NOMO-1 (cell line): ENCODE measurements around the gene ABL1.

Experiments
- DNase-seq, 2 experiments: peaks; one replicate each; lab custom pipeline; 2025; ENCODE audit not compliant: unreplicated experiment in 2 of 2; lab: John Stamatoyannopoulos, UW

Gene ABL1

DNA sequence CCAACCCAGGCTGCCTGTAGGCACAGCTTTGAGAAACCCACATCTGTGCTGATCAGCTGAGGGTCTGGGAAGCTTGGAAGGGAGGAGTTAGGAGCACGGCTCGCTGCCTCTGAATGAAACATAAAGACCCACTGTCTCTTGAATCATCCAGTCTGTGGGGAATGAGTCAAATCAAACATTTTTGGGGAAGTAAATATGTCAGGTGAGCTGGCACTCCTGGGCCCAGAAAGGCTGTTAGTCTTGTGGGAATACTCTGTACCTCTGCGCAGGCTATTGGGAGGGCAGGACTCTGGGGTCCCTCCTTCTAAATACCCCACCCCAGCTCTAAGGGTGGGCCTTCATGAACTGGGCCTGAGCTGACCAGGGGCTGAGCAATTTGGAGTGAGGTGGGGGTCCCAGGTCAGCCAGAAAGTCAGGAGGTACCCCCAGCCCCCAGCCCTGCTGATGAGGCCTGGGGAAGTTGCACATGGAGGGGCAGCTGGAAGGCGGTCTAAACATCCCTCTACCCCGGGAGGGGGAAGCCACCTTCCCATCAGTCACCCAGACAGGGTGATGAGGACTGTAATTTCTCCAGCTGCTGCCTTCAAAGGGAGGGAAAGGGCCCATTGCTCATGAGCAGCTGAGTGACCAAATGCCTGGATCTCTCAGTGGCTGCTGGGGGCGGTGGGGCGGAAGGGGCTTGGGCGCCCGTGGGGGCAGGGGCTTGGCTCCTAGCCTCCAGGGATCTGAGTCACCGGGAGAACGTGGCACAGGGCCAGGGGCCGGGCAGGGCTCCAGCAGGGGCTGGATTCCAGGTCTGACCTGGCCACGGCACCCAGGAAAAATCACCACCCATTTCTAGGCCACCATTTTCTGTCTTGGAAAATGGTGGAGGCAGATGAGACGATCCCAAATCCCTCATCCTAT is 93.2 kb downstream of the ABL1 start:
- no peak for DNase-seq

DNA sequence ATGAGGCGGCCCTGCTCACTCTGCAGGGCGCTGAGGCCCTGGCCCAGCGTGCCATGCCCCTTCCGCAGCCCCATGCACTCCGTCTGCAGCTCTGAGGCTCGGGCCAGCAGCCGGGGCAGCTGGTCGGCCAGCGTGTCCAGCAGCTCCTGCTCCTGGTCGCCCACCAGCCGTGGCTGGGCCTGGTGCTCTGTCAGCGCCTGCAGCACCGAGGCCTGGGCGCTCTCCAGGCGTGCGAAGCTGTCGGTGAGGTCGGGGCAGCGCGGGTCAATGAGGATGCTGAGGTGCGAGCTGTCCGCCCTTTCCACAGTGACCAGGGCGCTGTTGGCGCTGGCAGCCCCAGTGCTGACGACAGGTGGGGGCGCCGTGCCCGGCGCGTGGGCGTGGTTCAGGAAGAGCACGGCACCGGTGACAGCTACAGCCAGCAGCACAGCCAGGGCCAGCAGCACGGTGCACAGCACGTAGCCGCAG is 94.6 kb downstream of the ABL1 start:
- DNase-seq = no peak

DNA sequence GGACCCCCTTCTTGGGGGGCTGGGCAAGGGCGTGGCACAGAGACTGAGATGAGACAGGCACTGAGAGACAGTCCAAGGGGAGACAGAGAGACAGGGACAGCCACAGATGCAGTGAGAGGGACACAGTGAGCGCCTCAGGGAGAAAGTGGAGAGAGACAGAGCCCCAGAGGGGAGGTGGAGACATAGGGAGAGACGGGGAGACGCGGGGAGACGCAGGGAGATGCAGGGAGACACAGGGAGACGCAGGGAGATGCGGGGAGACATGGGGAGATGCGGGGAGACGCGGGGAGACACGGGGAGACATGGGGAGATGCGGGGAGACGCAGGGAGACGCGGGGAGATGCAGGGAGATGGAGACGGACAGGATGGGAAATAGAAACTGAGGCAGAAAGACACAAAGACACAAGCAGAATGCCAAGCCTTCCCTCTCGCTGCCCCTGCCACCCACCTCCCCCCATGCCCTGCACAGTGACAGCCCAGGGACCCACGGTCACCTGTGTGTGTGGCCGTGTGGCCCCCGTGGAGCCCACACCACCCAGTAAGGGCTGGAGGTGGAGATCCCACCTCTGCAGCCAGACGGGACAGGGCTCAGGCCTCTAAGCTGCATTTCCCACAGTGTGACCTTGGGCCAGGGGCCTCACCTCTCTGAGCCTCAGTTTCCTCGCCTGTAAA is 95.2 kb downstream of the ABL1 start:
- DNase-seq = no peak

DNA sequence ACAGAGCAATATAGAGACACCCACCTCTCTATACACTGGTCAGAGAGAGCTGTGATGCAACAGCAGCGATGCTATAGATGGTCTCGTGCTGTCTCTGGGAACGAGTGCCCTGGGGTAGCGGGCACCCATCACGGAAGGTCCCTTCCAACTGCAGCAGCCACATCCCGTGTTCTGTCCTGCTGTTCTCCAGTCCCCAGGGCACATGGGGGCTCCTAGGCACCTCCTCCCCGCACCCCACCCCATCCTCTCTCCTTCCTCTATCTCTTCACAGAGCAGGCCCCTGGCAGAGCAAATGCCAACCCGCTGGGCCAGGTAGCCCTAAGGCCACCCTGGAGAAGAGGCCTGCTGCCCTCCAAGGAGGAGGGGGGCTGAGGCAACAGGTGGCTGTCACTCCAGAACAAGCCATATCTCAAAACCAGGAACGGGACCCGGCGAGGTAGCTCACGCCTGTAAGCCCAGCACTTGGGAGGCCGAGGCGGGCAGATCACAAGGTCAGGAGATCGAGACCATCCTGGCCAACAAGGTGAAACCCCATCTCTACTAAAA is 95.8 kb downstream of the ABL1 start:
- no peak for DNase-seq

DNA sequence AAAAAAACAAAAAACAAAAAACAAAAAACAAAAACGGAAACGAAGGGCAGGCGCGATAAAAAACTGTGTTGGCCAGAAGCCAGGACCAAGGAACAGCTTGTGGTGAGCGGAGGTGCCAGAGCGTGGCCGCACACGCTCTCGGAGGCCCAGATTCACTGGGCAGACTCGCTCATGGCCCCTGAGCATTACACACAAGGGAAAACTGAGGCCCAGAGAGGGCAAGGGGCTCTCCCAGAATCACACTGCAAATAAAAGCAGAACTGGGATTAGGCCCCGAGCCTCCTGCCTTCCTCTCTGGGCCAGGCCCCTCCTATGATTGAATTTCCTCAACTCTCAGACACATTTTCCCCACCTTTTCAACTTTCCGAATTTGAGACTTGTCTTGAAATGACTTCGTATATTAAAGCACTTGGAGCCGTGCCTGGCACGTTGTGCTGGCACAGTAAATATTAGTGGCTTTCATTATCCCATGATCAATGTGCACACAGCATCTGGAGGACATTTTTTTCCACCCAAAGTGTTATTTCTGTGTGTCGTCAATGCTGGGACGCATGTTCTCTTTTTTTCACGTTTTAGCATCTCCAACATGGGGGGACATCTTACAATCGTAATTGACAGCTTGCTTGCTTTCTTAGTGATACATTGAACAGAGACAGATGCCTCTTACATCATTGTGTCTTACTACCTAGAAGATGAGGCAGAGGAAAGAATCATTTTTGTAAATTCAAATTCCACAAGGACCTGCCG is 96.6 kb downstream of the ABL1 start:
- DNase-seq = no peak

DNA sequence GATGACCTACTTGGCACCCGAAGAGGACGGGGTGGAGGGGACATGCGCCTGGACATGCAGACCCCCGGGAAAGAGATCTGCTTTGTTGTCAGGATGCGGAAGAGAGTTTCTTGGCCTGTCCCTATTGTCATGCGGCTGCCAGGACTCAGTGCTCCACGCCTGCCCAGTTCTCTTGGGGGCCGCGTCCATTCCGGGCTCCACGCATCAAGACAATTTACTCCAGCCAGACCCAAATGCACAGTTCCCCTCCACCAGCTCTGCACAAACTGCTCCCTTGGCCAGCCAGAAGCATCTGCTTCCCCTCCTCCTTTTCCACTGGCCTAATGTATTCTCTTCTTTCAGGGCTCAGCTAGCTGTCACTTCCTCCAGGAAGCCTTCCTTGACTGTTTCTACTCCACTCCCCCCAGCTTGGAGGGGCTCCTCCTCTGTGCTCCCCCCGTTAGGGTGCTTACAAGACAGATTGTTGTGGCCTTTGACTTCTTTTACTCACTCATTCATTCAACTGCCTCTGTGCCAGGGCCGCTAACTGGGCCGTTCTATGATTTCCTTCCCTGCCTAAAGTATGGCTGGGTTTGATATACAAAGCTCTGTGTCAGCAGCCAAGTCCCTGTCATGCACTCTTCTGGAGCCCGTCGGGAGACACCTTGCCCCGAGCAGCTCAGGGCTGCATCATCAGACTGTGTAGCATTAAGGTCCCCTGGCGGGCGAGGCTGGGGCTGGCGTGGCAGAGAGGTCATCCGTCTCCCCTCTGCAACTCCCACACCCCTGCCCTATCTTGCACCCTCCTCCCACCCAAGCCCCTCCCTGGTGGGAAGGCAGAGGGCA is 97.4 kb downstream of the ABL1 start:
- DNase-seq = no peak

DNA sequence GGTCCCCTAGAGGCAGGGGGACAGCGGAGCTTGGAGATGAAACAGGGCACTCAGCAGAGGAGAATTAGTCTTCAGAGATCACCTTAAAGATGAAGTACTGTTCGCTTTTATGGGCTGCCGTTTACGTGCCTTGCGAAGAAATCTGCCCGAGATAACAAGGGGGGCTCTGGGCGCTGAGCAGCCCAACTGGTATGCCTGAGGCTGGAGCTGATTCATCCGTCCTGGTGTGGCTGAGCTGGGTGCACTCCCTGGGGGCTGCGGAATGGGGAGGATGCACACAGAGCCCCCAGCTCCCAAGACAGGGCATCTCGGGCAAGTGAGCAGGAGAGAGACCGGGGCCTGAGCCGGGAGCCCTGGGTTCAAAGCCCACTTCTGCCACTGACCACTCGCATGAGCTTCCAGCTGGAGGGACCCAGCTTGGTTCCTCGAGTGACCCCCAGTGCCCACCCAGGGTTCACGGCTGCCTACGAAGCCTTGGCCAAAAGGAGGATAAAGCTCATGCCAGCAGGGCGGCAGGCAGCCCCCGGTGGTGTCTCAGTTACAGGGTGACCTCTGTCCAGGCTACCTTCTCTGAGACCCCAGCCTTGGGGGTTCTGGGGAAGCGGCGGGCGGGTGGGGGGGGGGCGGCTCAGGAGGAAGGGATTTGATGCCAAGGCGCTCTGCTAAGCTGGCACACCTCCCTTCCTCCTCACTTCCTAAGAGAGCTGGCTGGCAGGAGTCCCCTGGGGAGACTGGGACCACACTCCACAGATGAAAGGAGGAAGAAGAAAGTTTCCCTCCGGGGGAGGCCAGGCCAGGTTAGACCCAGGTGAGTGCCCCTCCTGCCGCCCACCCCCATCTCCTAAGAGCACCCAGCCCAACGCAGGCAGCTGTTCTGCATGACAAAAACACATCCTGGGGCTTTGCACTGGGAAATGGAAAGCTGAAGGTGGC is 98.3 kb downstream of the ABL1 start:
- no peak for DNase-seq

DNA sequence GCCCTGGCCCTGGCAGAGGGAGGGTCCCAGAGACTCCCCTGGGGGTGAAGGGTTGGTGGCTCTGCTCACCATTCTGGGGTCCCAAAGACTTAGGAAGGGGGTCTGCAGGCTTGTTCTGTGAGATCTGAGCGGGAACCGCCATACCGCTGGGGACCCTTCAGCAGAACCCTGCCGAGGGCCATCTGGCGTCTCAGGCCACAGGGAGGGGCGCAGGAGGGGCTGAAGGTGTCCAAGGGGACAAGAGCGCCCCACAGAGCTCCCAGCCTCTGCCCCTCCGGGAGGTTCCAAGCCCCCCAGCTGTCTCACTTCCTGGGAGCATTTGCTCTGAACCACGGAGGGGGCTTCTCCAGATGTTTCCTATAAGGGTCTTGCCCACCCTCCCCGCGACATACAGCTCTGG is 99.2 kb downstream of the ABL1 start:
- DNase-seq = no peak

DNA sequence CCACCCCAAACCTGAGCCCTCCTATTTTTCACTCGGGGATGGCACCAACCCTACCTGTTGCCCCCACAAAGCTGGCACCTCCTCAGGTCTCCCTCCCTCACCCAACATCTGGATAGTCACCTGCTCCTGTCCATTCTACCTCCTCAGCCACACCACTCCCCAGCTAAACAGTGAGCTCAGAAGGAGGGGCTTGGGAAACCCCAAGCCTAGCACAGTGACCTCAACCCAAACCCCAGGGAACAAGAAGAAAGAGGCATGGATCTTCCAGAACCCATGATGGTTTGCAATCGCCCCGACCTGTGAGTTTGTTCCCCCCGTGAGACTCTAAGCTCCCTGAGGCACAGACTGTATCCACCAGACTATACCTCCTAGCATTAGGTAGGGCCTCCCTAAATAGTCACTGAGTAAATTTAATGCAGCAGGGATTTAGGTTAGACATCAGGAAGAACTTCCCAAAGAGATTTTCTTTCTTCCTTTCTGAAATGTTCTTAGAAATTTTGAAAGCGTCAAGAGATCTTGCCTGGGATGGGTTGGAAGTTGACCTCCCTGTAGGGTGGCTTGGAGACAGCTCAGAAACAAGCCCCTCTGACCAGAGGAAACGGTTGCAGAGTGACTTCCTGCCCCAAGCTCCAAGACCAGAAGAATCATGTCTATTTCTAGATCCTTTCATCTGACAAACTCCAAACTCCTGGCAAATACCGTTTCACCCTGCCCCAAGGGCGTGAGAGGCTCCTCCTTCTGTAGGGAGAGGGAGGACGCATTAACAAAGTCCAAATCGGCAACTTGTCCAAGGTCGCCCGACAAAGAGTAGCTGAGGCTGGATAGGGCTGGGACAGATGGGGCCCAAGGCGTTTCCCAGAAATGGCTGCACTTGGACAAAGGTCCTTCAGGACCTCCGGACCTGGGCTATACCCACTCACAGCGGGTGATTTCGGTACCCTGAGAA is 99.9 kb downstream of the ABL1 start:
- DNase-seq = no peak

DNA sequence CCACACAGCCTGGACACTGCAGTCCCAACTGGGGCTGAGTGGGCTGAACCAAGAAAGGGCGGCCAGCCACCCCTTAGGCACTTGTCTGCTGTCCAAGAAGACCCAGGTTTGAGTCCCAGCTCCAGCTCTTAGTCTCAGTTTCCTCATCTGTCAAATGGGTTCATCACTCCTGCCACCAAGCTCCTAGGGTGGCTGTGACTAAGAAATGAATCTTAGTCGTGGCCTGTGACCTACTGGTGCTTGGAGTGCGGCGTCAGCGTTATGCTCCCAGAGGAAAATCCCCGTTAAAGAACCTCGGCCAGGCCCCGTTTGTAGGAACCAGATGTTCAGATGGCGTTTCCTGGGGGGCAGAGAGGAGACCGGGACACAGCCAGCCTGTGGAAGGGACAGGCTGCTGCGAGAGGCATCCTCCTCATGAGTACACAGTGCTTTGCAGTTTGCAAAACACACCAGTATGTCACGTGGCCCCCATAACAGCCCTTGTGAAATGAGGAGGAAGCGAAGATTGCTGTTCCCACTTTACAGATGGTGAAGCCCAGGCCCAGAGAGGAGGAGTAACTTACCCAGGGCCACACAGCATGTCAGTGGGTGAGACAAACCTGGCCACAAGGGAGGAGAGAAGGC is 100.7 kb downstream of the ABL1 start:
- DNase-seq = peak; percentile 3 to 29

DNA sequence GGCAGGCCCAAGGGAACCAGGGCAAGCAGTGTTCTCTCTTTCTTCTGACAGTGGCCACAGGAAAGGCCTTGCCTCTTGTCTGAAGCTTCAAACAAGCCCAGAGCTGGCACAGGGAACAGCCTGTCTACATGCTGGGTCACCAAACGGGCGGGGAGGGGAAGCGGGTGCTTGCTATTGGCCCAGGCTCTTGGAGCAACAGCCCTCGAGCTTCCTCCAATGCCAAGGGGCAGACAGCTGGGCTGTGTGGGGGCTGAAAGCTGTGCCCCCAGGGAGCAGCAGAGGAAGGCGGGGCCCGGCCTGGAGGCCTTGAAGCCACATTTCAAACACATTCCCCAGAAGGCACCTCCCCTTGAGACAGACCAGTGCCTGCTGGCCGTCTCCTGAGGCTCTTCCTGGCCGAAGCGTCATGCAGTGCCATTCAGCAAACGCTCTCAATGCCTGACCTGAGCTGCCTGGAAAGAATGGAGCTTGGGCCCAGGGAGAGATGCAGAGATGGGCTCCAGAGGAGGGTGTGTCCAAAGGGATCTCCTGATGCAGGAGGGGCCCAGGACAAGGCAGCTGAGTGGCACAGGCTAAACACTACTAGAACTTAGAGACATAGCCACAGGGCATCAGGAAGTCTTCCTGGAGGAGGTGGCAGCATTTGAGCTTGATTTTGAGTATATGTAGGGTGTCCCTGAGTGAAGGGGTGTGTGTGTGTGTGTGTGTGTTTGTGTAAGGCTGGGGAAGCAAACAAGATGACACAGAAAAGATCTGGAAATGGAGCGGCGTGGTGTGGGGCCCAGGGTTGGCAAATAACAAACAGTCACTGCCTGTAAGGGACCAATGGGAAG is 101.4 kb downstream of the ABL1 start:
- no peak for DNase-seq
